Keratinocyte (primary cell): ENCODE measurements around the gene SLC6A19. TPM values are rescaled to one million over a fixed set of nuclear protein-coding genes. Genes with fewer than 3 reads are reported as not detected.

Source experiments
- DNase-seq: peaks from one replicate; pipeline ENCODE4 v3.0.0-alpha.2; 2011; ENCODE audit warnings: low read depth, missing footprints, low spot score
- FAIRE-seq: peaks from 2 replicates; lab custom pipeline; 2011; peaks lifted over from hg19 to GRCh38; lab: Jason Lieb, UNC
- H2AFZ ChIP-seq: 2 replicates; pipeline ENCODE4 v1.6.0; 2012; ENCODE audit warnings: low read length, control low read depth, inconsistent platforms; ENCODE audit not compliant: control insufficient read depth
- H3K27ac ChIP-seq: 2 replicates; pipeline ENCODE4 v1.5.1; 2011; ENCODE audit warnings: low read length; ENCODE audit not compliant: control insufficient read depth, insufficient read depth
- H3K27me3 ChIP-seq: 3 replicates; pipeline ENCODE4 v1.6.0; 2011; ENCODE audit warnings: low read length; ENCODE audit not compliant: control insufficient read depth, insufficient read depth; ENCODE audit errors: extremely low read depth
- H3K36me3 ChIP-seq, 2 experiments: 2 replicates in 1 of 2; 3 replicates in 1 of 2; pipeline ENCODE4 v1.5.1; 2011; ENCODE audit warnings: low read length in 2 of 2, mild to moderate bottlenecking in 1 of 2; ENCODE audit not compliant: control insufficient read depth in 2 of 2, insufficient read depth in 2 of 2; ENCODE audit errors: extremely low read depth in 1 of 2
- H3K4me1 ChIP-seq: 3 replicates; pipeline ENCODE4 v1.5.1; 2011; ENCODE audit warnings: low read length; ENCODE audit not compliant: control insufficient read depth, insufficient read depth; ENCODE audit errors: extremely low read depth
- H3K4me2 ChIP-seq: 3 replicates; pipeline ENCODE4 v1.6.0; 2011; ENCODE audit warnings: low read depth, low read length; ENCODE audit not compliant: control insufficient read depth, insufficient read depth; ENCODE audit errors: extremely low read depth
- H3K4me3 ChIP-seq, 3 experiments: fragments of 200-600 bp in 1 of 3; sonication (generic) in 1 of 3; 2 replicates in 2 of 3; 3 replicates in 1 of 3; pipeline ENCODE4 v1.5.1; 2011 to 2016; ENCODE audit warnings: low read length in 3 of 3, mild to moderate bottlenecking in 3 of 3, control low read depth in 2 of 3, inconsistent platforms in 1 of 3, low read depth in 1 of 3, mixed read lengths in 1 of 3, mixed run types in 1 of 3, moderate library complexity in 1 of 3; ENCODE audit not compliant: control insufficient read depth in 2 of 3, insufficient read depth in 2 of 3; ENCODE audit errors: extremely low read depth in 1 of 3
- H3K79me2 ChIP-seq: 2 replicates; pipeline ENCODE4 v1.6.0; 2012; ENCODE audit warnings: low read length; ENCODE audit not compliant: control insufficient read depth, insufficient read depth
- H3K9ac ChIP-seq: 3 replicates; pipeline ENCODE4 v1.6.0; 2011; ENCODE audit warnings: low read length; ENCODE audit not compliant: control insufficient read depth, insufficient read depth; ENCODE audit errors: extremely low read depth
- H3K9me1 ChIP-seq: 3 replicates; pipeline ENCODE4 v1.6.0; 2011; ENCODE audit warnings: low read length; ENCODE audit not compliant: control insufficient read depth, insufficient read depth; ENCODE audit errors: extremely low read depth
- H3K9me3 ChIP-seq: 2 replicates; pipeline ENCODE4 v1.5.1; 2012; ENCODE audit warnings: low read depth, low read length; ENCODE audit not compliant: control insufficient read depth
- H4K20me1 ChIP-seq: 3 replicates; pipeline ENCODE4 v1.6.0; 2011; ENCODE audit warnings: low read length; ENCODE audit not compliant: control insufficient read depth, insufficient read depth; ENCODE audit errors: extremely low read depth
- CTCF ChIP-seq, 3 experiments: IDR thresholded peaks in 1 of 3; conservative IDR thresholded peaks in 1 of 3; optimal IDR thresholded peaks in 1 of 3; 2 replicates in 2 of 3; 3 replicates in 1 of 3; pipeline versions ENCODE3 to v1.5.1; 2011; ENCODE audit warnings: low read length in 3 of 3, mild to moderate bottlenecking in 3 of 3, moderate library complexity in 2 of 3, control low read depth in 1 of 3, inconsistent platforms in 1 of 3; ENCODE audit not compliant: insufficient read depth in 2 of 3; ENCODE audit errors: extremely low read depth in 1 of 3
- EZH2 ChIP-seq: IDR thresholded peaks from one replicate; pipeline ENCODE4 v1.6.1; 2012; ENCODE audit warnings: inconsistent platforms, mild to moderate bottlenecking, low read length, moderate library complexity
- dilution Hi-C: fragments of 300-500 bp; cut with MboI; formaldehyde crosslinking; loops from one replicate; pipeline ENCODE4 v1.7.0; 2020; ENCODE audit warnings: low sequenced_read_pairs; ENCODE audit not compliant: extremely low pct_ligation_motif_present
- polyA plus RNA-seq, 5 experiments: library from polyadenylated mRNA; depleted of rRNA in 3 of 5; stranded (reverse) in 3 of 5; stranded (forward) in 1 of 5; unstranded in 1 of 5; fragments of >200 nt; gene quantifications; 1 replicate in 1 of 5; 2 replicates in 3 of 5; 3 replicates in 1 of 5; pipeline versions ENCODE4 v1.2.1 to v1.2.3, GENCODE V29; 2011 to 2012; ENCODE audit warnings: missing spikeins in 2 of 5, low read depth in 1 of 5, low replicate concordance in 1 of 5

The SLC6A19 gene
- polyA plus RNA-seq, 1 donor (not counting 4 experiments of a cell fraction or from before 2014, with no cell fraction given): not detected

DNA sequence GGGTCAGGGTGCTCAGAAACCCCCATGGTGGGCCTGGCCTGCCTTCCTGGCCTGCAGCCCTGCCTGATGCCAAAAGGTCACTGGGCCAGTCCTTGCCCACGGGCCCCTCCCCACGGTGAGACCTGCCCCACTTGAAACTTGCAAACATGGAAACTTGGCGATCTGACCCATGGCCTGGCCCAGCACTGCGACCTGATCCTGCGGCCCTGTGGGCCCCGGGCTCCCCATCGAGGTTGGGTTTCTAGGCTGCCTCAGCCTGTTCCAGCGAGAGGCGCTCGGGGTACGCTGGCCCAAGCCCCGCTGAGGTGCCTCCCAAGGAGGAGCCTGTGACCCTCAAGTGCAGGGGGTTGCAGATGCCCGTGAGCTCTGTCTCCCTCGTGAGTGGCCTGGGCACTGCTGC is 37.5 kb upstream of the SLC6A19 start:
- TF ChIP-seq CTCF (optimal IDR thresholded peaks at IDR 0.05 in 1 of 3, IDR thresholded peaks at IDR 0.05 in 1 of 3, conservative IDR thresholded peaks at IDR 0.05 in 1 of 3; ENCODE audit: extremely low read depth in 1 of 3, insufficient read depth in 2 of 3, low read length in 3 of 3) (no peak), EZH2 (no peak)
- Histone ChIP-seq H3K4me3 (no peak overlapping the region), H3K9ac (no peak overlapping the region), H3K4me1 (peaks cover 10% of the 10 kb centered on the region), H2AFZ (no peak overlapping the region), H3K27ac (no peak overlapping the region), H3K9me1 (no peaks in the 10 kb centered on the region), H3K9me3 (peaks cover 7% of the 10 kb centered on the region), H3K27me3 (no peaks in the 10 kb centered on the region), H3K4me2 (no peak overlapping the region), H3K79me2 (no peaks in the 10 kb centered on the region), H3K36me3 (no peaks in the 10 kb centered on the region), H4K20me1 (no peaks in the 10 kb centered on the region)
- DNase-seq (no peak), FAIRE-seq (no peak)
- dilution Hi-C loops: no loop called here

DNA sequence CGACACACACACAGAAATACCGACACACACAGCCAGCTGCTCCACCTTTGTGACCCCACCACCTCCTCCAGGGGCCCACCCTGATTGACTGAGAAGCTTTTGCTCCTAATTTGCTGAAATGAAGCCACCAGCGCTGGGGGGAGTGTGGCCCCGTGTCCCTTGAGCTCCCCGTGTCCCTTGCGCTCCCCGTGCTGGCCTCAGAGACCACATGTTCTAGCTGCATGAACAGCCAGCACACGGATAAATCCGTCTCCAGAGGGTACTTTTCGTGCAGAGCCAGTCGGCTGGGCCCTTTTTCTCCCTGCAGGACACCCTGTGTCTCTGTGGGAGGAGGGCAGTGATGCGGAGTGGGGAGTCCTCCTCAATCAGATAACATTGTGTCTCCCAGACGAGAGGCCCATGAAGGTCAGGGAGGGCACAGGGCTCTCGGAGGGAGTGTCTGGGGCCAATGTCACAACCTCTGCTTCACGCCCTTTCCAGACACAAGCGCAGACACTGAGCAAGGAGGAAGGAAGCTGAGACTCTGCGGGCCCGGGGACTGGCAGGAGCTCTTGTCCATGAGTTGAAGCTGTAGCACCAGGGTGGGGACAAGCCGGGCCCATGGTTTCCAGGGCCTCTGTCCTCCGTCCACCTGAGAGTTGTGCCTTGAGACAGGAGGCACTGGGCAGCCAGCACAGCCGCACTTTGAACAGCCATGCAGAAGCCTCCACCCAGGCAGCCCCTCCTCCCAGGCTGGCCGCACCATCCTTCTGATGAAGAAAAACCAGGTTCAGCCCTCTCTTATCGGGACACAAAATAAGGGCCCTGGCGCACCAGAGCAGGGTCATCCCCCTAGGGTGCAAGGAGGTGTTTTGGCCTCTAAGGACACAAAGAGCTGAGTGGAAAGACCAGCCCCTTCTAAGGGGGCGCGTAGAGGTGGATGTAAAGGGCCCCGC is 36.4 kb upstream of the SLC6A19 start:
- H3K9me3 ChIP-seq: peaks cover 7% of the 10 kb centered on the region
- DNase-seq: no peak
- H3K27me3 ChIP-seq: no peaks in the 10 kb centered on the region
- no peaks in the 10 kb centered on the region for H3K79me2 ChIP-seq
- no peak overlapping the region for H3K27ac ChIP-seq
- dilution Hi-C loops: no loop called here
- TF ChIP-seq CTCF (optimal IDR thresholded peaks at IDR 0.05 in 1 of 3, IDR thresholded peaks at IDR 0.05 in 1 of 3, conservative IDR thresholded peaks at IDR 0.05 in 1 of 3; ENCODE audit: extremely low read depth in 1 of 3, insufficient read depth in 2 of 3, low read length in 3 of 3) (no peak), EZH2 (no peak)
- H3K4me2 ChIP-seq: no peak overlapping the region
- H3K4me3 ChIP-seq: no peak overlapping the region
- H3K36me3 ChIP-seq: no peaks in the 10 kb centered on the region
- no peaks in the 10 kb centered on the region for H3K9me1 ChIP-seq
- FAIRE-seq: no peak
- H4K20me1 ChIP-seq: no peaks in the 10 kb centered on the region
- H2AFZ ChIP-seq: no peak overlapping the region
- peaks cover 10% of the 10 kb centered on the region for H3K4me1 ChIP-seq
- no peak overlapping the region for H3K9ac ChIP-seq
